SK-N-SH treated with all-trans-retinoic acid at 6 μM for 48 hours (cell line): ENCODE measurements around the gene PRR35.

ENCODE experiments used
- ATAC-seq: fragments of 200-7000 bp; cut with Tn5 transposase; 3 replicates; pipeline ENCODE4 v1.9.1; 2020; ENCODE audit warnings: mild to moderate bottlenecking, moderate library complexity
- ARNTL ChIP-seq: fragments of 450-650 bp; formaldehyde crosslinking; IDR thresholded peaks from 2 replicates; pipeline ENCODE4 v1.5.0; 2020; ENCODE audit warnings: low read depth, mild to moderate bottlenecking, moderate library complexity, borderline replicate concordance
- BACH2 ChIP-seq: fragments of 250-450 bp; sonication (Bioruptor Pico); IDR thresholded peaks from 2 replicates; pipeline ENCODE4 v1.9.0; 2021; ENCODE audit warnings: mild to moderate bottlenecking, borderline replicate concordance
- CSDC2 ChIP-seq: fragments of 250-450 bp; sonication (Bioruptor Pico); IDR thresholded peaks from 2 replicates; pipeline ENCODE4 v1.5.0; 2020; ENCODE audit warnings: mild to moderate bottlenecking, moderate library complexity
- ESRRG ChIP-seq: fragments of 250-450 bp; sonication (Bioruptor Pico); IDR thresholded peaks from 2 replicates; pipeline ENCODE4 v1.6.1; 2021; ENCODE audit warnings: mild to moderate bottlenecking
- ISL1 ChIP-seq: fragments of 250-450 bp; sonication (Bioruptor Pico); IDR thresholded peaks from 2 replicates; pipeline ENCODE4 v2.1.2; 2022; ENCODE audit warnings: mild to moderate bottlenecking, moderate library complexity
- OSR1 ChIP-seq: fragments of 250-450 bp; sonication (Bioruptor Pico); IDR thresholded peaks from 2 replicates; pipeline ENCODE4 v1.8.0; 2022; ENCODE audit warnings: moderate library complexity, mild to moderate bottlenecking, inconsistent platforms
- SNAI2 ChIP-seq: fragments of 250-450 bp; sonication (Bioruptor Pico); IDR thresholded peaks from 2 replicates; pipeline ENCODE4 v1.5.0; 2020; ENCODE audit warnings: mild to moderate bottlenecking, moderate library complexity
- TCF4 ChIP-seq: fragments of 250-450 bp; sonication (Bioruptor Pico); IDR thresholded peaks from 2 replicates; pipeline ENCODE4 v1.8.0; 2021; ENCODE audit warnings: mild to moderate bottlenecking, moderate library complexity, borderline replicate concordance
- TOX ChIP-seq: fragments of 250-450 bp; sonication (Bioruptor Pico); IDR thresholded peaks from 2 replicates; pipeline ENCODE4 v1.8.0; 2021; ENCODE audit warnings: mild to moderate bottlenecking, moderate library complexity, borderline replicate concordance
- ZC3H10 ChIP-seq: fragments of 250-450 bp; sonication (Bioruptor Pico); IDR thresholded peaks from 2 replicates; pipeline ENCODE4 v1.5.1; 2021; ENCODE audit warnings: mild to moderate bottlenecking, moderate library complexity
- ZFP3 ChIP-seq: fragments of 250-450 bp; sonication (Bioruptor Pico); IDR thresholded peaks from 2 replicates; pipeline ENCODE4 v1.5.0; 2020; ENCODE audit warnings: mild to moderate bottlenecking, moderate library complexity
- ZFP30 ChIP-seq: fragments of 450-650 bp; formaldehyde crosslinking; IDR thresholded peaks from 2 replicates; pipeline ENCODE4 v1.5.0; 2022; ENCODE audit warnings: mild to moderate bottlenecking, moderate library complexity
- ZNF565 ChIP-seq: fragments of 450-650 bp; formaldehyde crosslinking; conservative IDR thresholded peaks from 2 replicates; pipeline ENCODE4 v1.5.0; 2020; ENCODE audit warnings: low read depth, mild to moderate bottlenecking, moderate library complexity
- ZNF70 ChIP-seq: fragments of 450-650 bp; formaldehyde crosslinking; IDR thresholded peaks from 2 replicates; pipeline ENCODE4 v1.5.0; 2020; ENCODE audit warnings: mild to moderate bottlenecking, moderate library complexity
- ZNF8 ChIP-seq: fragments of 450-650 bp; formaldehyde crosslinking; IDR thresholded peaks from 2 replicates; pipeline ENCODE4 v1.5.0; 2020; ENCODE audit warnings: mild to moderate bottlenecking, moderate library complexity
- TF ChIP-seq, protein P1 (sequence below): fragments of 250-450 bp; sonication (Bioruptor Pico); IDR thresholded peaks from 2 replicates; pipeline ENCODE4 v1.8.0; 2020; ENCODE audit warnings: mild to moderate bottlenecking, moderate library complexity, borderline replicate concordance
- TF ChIP-seq, protein P2 (sequence below): fragments of 250-450 bp; sonication (Bioruptor Pico); IDR thresholded peaks from 2 replicates; pipeline ENCODE4 v1.8.0; 2021; ENCODE audit warnings: low read depth, mild to moderate bottlenecking, moderate library complexity, borderline replicate concordance
- TF ChIP-seq, protein P3 (sequence below): fragments of 250-450 bp; sonication (Bioruptor Pico); IDR thresholded peaks from 2 replicates; pipeline ENCODE4 v1.5.0; 2020; ENCODE audit warnings: mild to moderate bottlenecking, moderate library complexity
- TF ChIP-seq, protein P4 (sequence below): fragments of 250-450 bp; sonication (Bioruptor Pico); IDR thresholded peaks from 2 replicates; pipeline ENCODE4 v1.5.1; 2021; ENCODE audit warnings: mild to moderate bottlenecking, moderate library complexity

The PRR35 gene

DNA sequence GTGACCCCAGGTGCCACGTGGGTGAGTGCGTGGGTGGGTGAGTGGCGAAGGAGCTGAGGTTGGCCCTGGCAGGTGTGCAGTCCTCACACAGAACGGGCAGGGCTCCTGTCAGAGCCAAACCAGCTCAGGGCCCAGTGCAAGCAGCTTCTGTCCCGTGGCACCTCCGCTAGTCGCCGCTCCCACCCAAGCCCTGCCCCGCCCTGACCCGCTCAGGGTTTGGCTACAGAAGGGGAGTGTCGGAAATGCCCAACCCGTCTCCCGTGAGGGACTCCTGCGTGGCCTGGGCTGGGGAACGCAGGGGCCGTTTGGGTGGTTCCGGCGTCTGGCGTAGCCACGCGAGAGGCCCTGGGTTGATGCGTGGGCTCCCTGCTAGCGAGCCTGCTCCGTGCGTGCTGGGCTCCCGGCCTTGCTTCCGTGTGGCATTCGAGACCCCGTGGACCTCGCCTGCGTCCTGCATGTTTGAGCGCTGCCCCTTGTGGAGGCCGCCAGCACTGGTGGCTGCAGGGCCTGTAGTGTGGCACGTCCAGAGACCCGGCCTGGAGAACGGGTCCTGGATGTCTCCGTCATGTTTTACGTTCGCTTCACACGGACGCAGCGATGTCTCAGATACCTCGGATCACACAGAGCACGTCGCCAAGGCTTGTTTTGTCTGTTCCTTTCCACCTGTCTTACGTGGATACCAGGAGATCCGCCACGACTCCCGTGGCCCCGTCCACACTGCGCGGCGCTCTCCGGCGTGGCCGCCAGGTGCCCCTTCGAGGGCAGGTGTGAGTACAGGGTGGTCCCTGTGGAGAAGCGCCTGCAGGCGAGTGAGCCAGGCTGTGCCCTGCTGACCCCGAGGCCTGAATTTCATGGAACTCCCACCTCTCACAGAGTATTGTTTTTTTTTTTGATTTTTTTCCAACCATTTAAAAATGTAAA, 22.5 kb upstream of the PRR35 start:
- no peak for TF ChIP-seq ZC3H10 (CRISPR knock-in tag)
- TF ChIP-seq, protein P1, sequence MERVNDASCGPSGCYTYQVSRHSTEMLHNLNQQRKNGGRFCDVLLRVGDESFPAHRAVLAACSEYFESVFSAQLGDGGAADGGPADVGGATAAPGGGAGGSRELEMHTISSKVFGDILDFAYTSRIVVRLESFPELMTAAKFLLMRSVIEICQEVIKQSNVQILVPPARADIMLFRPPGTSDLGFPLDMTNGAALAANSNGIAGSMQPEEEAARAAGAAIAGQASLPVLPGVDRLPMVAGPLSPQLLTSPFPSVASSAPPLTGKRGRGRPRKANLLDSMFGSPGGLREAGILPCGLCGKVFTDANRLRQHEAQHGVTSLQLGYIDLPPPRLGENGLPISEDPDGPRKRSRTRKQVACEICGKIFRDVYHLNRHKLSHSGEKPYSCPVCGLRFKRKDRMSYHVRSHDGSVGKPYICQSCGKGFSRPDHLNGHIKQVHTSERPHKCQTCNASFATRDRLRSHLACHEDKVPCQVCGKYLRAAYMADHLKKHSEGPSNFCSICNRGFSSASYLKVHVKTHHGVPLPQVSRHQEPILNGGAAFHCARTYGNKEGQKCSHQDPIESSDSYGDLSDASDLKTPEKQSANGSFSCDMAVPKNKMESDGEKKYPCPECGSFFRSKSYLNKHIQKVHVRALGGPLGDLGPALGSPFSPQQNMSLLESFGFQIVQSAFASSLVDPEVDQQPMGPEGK (CRISPR knock-in tag) = no peak
- no peak for TF ChIP-seq OSR1 (CRISPR knock-in tag)
- TF ChIP-seq, protein P2, sequence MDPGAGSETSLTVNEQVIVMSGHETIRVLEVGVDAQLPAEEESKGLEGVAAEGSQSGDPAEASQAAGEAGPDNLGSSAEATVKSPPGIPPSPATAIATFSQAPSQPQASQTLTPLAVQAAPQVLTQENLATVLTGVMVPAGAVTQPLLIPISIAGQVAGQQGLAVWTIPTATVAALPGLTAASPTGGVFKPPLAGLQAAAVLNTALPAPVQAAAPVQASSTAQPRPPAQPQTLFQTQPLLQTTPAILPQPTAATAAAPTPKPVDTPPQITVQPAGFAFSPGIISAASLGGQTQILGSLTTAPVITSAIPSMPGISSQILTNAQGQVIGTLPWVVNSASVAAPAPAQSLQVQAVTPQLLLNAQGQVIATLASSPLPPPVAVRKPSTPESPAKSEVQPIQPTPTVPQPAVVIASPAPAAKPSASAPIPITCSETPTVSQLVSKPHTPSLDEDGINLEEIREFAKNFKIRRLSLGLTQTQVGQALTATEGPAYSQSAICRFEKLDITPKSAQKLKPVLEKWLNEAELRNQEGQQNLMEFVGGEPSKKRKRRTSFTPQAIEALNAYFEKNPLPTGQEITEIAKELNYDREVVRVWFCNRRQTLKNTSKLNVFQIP = no peak
- no peak for TF ChIP-seq ZNF8 (CRISPR knock-in tag)
- no peak for TF ChIP-seq ZNF565 (CRISPR knock-in tag)
- TF ChIP-seq, protein P3, sequence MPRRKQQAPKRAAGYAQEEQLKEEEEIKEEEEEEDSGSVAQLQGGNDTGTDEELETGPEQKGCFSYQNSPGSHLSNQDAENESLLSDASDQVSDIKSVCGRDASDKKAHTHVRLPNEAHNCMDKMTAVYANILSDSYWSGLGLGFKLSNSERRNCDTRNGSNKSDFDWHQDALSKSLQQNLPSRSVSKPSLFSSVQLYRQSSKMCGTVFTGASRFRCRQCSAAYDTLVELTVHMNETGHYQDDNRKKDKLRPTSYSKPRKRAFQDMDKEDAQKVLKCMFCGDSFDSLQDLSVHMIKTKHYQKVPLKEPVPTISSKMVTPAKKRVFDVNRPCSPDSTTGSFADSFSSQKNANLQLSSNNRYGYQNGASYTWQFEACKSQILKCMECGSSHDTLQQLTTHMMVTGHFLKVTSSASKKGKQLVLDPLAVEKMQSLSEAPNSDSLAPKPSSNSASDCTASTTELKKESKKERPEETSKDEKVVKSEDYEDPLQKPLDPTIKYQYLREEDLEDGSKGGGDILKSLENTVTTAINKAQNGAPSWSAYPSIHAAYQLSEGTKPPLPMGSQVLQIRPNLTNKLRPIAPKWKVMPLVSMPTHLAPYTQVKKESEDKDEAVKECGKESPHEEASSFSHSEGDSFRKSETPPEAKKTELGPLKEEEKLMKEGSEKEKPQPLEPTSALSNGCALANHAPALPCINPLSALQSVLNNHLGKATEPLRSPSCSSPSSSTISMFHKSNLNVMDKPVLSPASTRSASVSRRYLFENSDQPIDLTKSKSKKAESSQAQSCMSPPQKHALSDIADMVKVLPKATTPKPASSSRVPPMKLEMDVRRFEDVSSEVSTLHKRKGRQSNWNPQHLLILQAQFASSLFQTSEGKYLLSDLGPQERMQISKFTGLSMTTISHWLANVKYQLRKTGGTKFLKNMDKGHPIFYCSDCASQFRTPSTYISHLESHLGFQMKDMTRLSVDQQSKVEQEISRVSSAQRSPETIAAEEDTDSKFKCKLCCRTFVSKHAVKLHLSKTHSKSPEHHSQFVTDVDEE = no peak
- TF ChIP-seq CSDC2 = no peak
- TF ChIP-seq, protein P4, sequence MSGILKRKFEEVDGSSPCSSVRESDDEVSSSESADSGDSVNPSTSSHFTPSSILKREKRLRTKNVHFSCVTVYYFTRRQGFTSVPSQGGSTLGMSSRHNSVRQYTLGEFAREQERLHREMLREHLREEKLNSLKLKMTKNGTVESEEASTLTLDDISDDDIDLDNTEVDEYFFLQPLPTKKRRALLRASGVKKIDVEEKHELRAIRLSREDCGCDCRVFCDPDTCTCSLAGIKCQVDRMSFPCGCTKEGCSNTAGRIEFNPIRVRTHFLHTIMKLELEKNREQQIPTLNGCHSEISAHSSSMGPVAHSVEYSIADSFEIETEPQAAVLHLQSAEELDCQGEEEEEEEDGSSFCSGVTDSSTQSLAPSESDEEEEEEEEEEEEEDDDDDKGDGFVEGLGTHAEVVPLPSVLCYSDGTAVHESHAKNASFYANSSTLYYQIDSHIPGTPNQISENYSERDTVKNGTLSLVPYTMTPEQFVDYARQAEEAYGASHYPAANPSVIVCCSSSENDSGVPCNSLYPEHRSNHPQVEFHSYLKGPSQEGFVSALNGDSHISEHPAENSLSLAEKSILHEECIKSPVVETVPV (CRISPR knock-in tag) = no peak
- TF ChIP-seq TCF4 (CRISPR knock-in tag) = no peak
- TF ChIP-seq SNAI2 (CRISPR knock-in tag) = no peak
- TF ChIP-seq TOX (CRISPR knock-in tag) = no peak
- TF ChIP-seq ARNTL (CRISPR knock-in tag) = no peak
- TF ChIP-seq ZNF70 = no peak
- TF ChIP-seq ISL1 (CRISPR knock-in tag) = no peak
- no peak for TF ChIP-seq ZFP30 (CRISPR knock-in tag)
- no peak for TF ChIP-seq BACH2 (CRISPR knock-in tag)
- no peak for ATAC-seq

DNA sequence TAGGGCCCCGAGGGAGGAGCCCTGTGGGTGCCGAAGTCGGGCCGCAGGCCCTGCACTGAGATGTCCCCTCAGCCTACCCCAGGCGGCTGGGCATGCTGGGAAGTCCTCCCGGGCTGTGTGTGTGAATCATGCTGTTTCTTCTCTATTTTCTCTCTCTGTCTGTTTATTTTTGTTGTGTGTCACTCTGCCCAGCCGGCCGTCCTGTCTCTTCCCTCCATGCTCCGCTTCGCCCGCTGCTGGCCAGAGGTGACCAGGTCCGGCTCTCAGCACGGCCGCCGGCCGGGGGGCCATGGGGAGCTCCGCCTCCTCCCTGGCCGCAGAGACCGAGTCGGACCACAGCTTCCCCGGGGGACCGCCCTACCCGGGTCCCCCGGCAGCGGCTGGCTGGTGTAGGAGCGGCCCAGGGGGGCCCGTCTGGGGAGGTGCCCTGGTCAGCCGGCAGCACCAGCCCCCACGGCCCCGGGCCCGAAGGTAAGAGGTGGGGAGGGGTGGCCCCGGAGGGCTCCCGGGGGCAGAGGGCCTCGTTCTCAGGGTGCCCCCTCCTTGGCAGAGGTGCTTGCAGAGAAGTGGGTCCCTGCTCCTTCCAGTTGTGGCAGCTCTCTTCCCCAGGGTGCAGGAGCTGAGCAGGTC, 20.2 kb upstream of the PRR35 start:
- ATAC-seq = no peak
- TF ChIP-seq ZNF565 (CRISPR knock-in tag) = no peak
- TF ChIP-seq, protein P2 = no peak
- no peak for TF ChIP-seq SNAI2 (CRISPR knock-in tag)
- TF ChIP-seq, protein P3 = no peak
- TF ChIP-seq ZFP30 (CRISPR knock-in tag) = no peak
- TF ChIP-seq, protein P1 (CRISPR knock-in tag) = no peak
- TF ChIP-seq OSR1 (CRISPR knock-in tag) = no peak
- TF ChIP-seq, protein P4 (CRISPR knock-in tag) = no peak
- TF ChIP-seq ESRRG (CRISPR knock-in tag) = no peak
- TF ChIP-seq ZFP3 (CRISPR knock-in tag) = no peak
